K562 (cell line): ENCODE results near the gene AMMECR1. TPM values are rescaled to one million over a fixed set of nuclear protein-coding genes. Genes with fewer than 3 reads are reported as not detected.

Experiments
- ATAC-seq: fragments of 200-7000 bp; cut with Tn5 transposase; 3 replicates; pipeline ENCODE4 v1.9.1; 2020; ENCODE audit warnings: moderate library complexity
- BruUV-seq: library from RNA; stranded (reverse); fragments of 400-500 nt; replicated peaks from 2 replicates; lab custom pipeline; 2021; lab: Mats Ljungman, UMichigan
- CTCF ChIA-PET: fragments of 300-600 bp; formaldehyde crosslinking; extraction: SDS; loops from one replicate; lab custom pipeline; 2021; ENCODE audit warnings: low intra/inter-chr PET ratio; lab: Yijun Ruan, JAX
- POLR2A ChIA-PET: fragments of 300-600, 350-650 bp; sonication (Branson Sonifier 250); formaldehyde crosslinking; extraction: SDS; loops from one replicate; lab custom pipeline; 2021; ENCODE audit warnings: antibody characterized with exemption, inconsistent platforms; lab: Yijun Ruan, JAX
- DNase-seq, 4 experiments: peaks; one replicate each; pipeline versions ENCODE4 v3.0.0 to v3.0.0-alpha.2; 2011 to 2018; ENCODE audit warnings: low spot score in 3 of 4, mixed read lengths in 3 of 4; ENCODE audit errors: extremely low read depth in 1 of 4
- FAIRE-seq: peaks from 2 replicates; lab custom pipeline; 2011; peaks lifted over from hg19 to GRCh38; lab: Jason Lieb, UNC
- H2AFZ ChIP-seq: 2 replicates; pipeline ENCODE4 v1.6.0; 2011; ENCODE audit warnings: low read depth, low read length, control low read depth, inconsistent platforms
- H3K27ac ChIP-seq: fragments of 200-600 bp; 3 replicates; pipeline ENCODE4 v1.8.0; 2011; ENCODE audit warnings: low read depth, mild to moderate bottlenecking, control low read depth, inconsistent platforms, low read length, moderate library complexity, mixed read lengths; ENCODE audit errors: extremely low read depth
- H3K27me3 ChIP-seq, 2 experiments: fragments of 300-600 bp in 1 of 2; 2 replicates in 1 of 2; 3 replicates in 1 of 2; pipeline versions ENCODE4 v1.6.0 to v1.8.0; 2011; ENCODE audit warnings: inconsistent platforms in 2 of 2, low read length in 2 of 2, mild to moderate bottlenecking in 1 of 2, mixed read lengths in 1 of 2, moderate library complexity in 1 of 2; ENCODE audit not compliant: control insufficient read depth in 2 of 2, insufficient read depth in 2 of 2
- H3K36me3 ChIP-seq: fragments of 300-600 bp; 3 replicates; pipeline ENCODE4 v1.8.0; 2011; ENCODE audit warnings: mild to moderate bottlenecking, low read length, inconsistent platforms; ENCODE audit not compliant: control insufficient read depth, insufficient read depth
- H3K4me1 ChIP-seq, 2 experiments: fragments of 200-600 bp in 1 of 2; replicated peaks in 1 of 2; 2 replicates in 1 of 2; 3 replicates in 1 of 2; pipeline versions ENCODE4 v1.5.1 to v1.8.0; 2011; ENCODE audit warnings: inconsistent platforms in 2 of 2, low read length in 2 of 2, mild to moderate bottlenecking in 1 of 2, mixed read lengths in 1 of 2, moderate library complexity in 1 of 2; ENCODE audit not compliant: control insufficient read depth in 2 of 2, insufficient read depth in 2 of 2
- H3K4me2 ChIP-seq: 2 replicates; pipeline ENCODE4 v1.6.1; 2011; ENCODE audit warnings: low read length, control low read depth, inconsistent platforms, mixed read lengths; ENCODE audit not compliant: insufficient read depth
- H3K4me3 ChIP-seq: fragments of 200-600 bp; sonication (generic), shearing (Covaris generic); 2 replicates; pipeline ENCODE4 v1.5.1; 2016; ENCODE audit warnings: control low read depth, inconsistent platforms
- H3K79me2 ChIP-seq: fragments of 200-600 bp; 3 replicates; pipeline ENCODE4 v1.8.0; 2011; ENCODE audit warnings: low read length, inconsistent platforms; ENCODE audit not compliant: control insufficient read depth, insufficient read depth
- H3K9ac ChIP-seq, 2 experiments: 2 replicates each; pipeline versions ENCODE4 v1.6.0 to v1.6.1; 2011; ENCODE audit warnings: low read depth in 2 of 2, low read length in 2 of 2, control low read depth in 1 of 2, inconsistent platforms in 1 of 2, mild to moderate bottlenecking in 1 of 2, mixed read lengths in 1 of 2; ENCODE audit not compliant: insufficient read depth in 1 of 2
- H3K9me1 ChIP-seq: one replicate; pipeline ENCODE4 v1.6.0; 2011; ENCODE audit warnings: inconsistent platforms, mild to moderate bottlenecking, low read length, moderate library complexity; ENCODE audit not compliant: control insufficient read depth, insufficient read depth
- H3K9me3 ChIP-seq: replicated peaks from 2 replicates; pipeline ENCODE4 v1.5.1; 2011; ENCODE audit warnings: low read depth, low read length, inconsistent platforms; ENCODE audit not compliant: control insufficient read depth, insufficient read depth
- H4K20me1 ChIP-seq: replicated peaks from 2 replicates; pipeline ENCODE4 v1.6.1; 2011; ENCODE audit warnings: low read length, inconsistent platforms, mixed read lengths; ENCODE audit not compliant: control insufficient read depth, insufficient read depth
- ATF1 ChIP-seq, 2 experiments: fragments of 450-650 bp in 1 of 2; IDR thresholded peaks; 2 replicates each; pipeline ENCODE4 v1.6.1; 2016; ENCODE audit warnings: missing compliant biosample characterization in 1 of 2, missing genetic modification characterization in 1 of 2
- CHD1 ChIP-seq: fragments of 200-600 bp; sonication (generic); IDR thresholded peaks from one replicate; pipeline ENCODE4 v1.6.1; 2012; ENCODE audit warnings: mild to moderate bottlenecking, moderate library complexity, low read length, inconsistent platforms
- ELF1 ChIP-seq: fragments of 200-800 bp; sonication (Bioruptor generic); IDR thresholded peaks from 2 replicates; pipeline ENCODE4 v1.6.1; 2016; ENCODE audit warnings: missing genetic modification characterization, missing compliant biosample characterization
- HDAC1 ChIP-seq, 2 experiments: fragments of 450-650 bp; IDR thresholded peaks; 2 replicates each; pipeline ENCODE4 v1.6.1; 2016 to 2017; ENCODE audit warnings: inconsistent platforms in 1 of 2, mild to moderate bottlenecking in 1 of 2, moderate library complexity in 1 of 2
- HNRNPLL ChIP-seq: fragments of 200-400 bp; formaldehyde crosslinking; IDR thresholded peaks from 2 replicates; pipeline ENCODE4 v1.6.1; 2017; ENCODE audit warnings: low read length, low read depth, mild to moderate bottlenecking; ENCODE audit not compliant: poor library complexity, severe bottlenecking
- PTTG1 ChIP-seq: fragments of 450-650 bp; IDR thresholded peaks from 2 replicates; pipeline ENCODE4 v1.6.1; 2016; ENCODE audit warnings: low read depth, mild to moderate bottlenecking, missing genetic modification characterization, missing compliant biosample characterization
- SRSF1 ChIP-seq: fragments of 200-400 bp; formaldehyde crosslinking; IDR thresholded peaks from 2 replicates; pipeline ENCODE4 v1.6.1; 2017; ENCODE audit warnings: mild to moderate bottlenecking, low read depth, low read length, moderate library complexity
- ZNF143 ChIP-seq: sonication (generic); formaldehyde crosslinking; IDR thresholded peaks from 2 replicates; pipeline ENCODE4 v1.9.0; 2022; ENCODE audit warnings: mild to moderate bottlenecking, missing genetic modification reagents
- WGBS: fragments of 100-300 bp; shearing (Covaris generic); methylation state at CpG from one replicate; pipeline ENCODE4 v1.1.6; 2016; ENCODE audit warnings: low coverage, mixed read lengths; ENCODE audit not compliant: insufficient coverage; ENCODE audit errors: missing lambda C conversion rate; 5-methylcytosine and 5-hydroxymethylcytosine counted together
- in situ Hi-C: fragments of 300-500 bp; cut with MboI; formaldehyde crosslinking; loops from 4 replicates; pipeline ENCODE4 v1.15.0; 2018; ENCODE audit warnings: inconsistent platforms, mixed read lengths
- intact Hi-C: fragments of 100-400 bp; cut with micrococcal nuclease; formaldehyde crosslinking; loops from 2 replicates; pipeline ENCODE4 v1.14.2; 2022
- polyA plus RNA-seq, 8 experiments: library from polyadenylated mRNA; depleted of rRNA in 4 of 8; stranded (reverse) in 5 of 8; unstranded in 3 of 8; fragments of >200 nt; fragmentation: Nextera tagmentation in 2 of 8; fragmentation: Illumina TruSeq in 1 of 8; extraction: Ambion mirVana in 2 of 8; extraction: Trizol in 1 of 8; gene quantifications; 2 replicates each; pipeline versions ENCODE4 v1.2.1 to v1.2.3, GENCODE V29; 2011 to 2014; ENCODE audit warnings: inconsistent platforms in 1 of 8, missing spikeins in 1 of 8
- total RNA-seq, 7 experiments: library from RNA; depleted of rRNA in 6 of 7; stranded (reverse); fragments of >200 nt in 6 of 7; fragmentation: Illumina TruSeq in 2 of 7; extraction: Trizol in 2 of 7; gene quantifications; 2 replicates each; pipeline versions ENCODE4 v1.2.1 to v1.2.3, GENCODE V29; 2011 to 2021; ENCODE audit warnings: low replicate concordance in 1 of 7
- TF ChIP-seq, protein P1 (sequence below), 2 experiments: fragments of 250-450 bp in 1 of 2; fragments of 450-650 bp in 1 of 2; sonication (Bioruptor Pico) in 1 of 2; IDR thresholded peaks; 2 replicates each; pipeline versions ENCODE4 v1.6.1 to v1.8.0; 2016 to 2021; ENCODE audit warnings: mild to moderate bottlenecking in 2 of 2, moderate library complexity in 2 of 2, missing compliant biosample characterization in 1 of 2, missing genetic modification characterization in 1 of 2
- TF ChIP-seq, protein P2 (sequence below), 2 experiments: IDR thresholded peaks; 2 replicates each; pipeline ENCODE4 v1.6.1; 2012; ENCODE audit warnings: improper control_type of control experiment in 2 of 2, low read depth in 2 of 2, low read length in 2 of 2, borderline replicate concordance in 1 of 2
- TF ChIP-seq, protein P3 (sequence below): fragments of 250-450 bp; sonication (Bioruptor Pico); IDR thresholded peaks from 2 replicates; pipeline ENCODE4 v1.5.1; 2021; ENCODE audit warnings: mild to moderate bottlenecking
- TF ChIP-seq, protein P4 (sequence below): sonication (generic); formaldehyde crosslinking; IDR thresholded peaks from 2 replicates; pipeline ENCODE4 v1.8.0; 2022; ENCODE audit warnings: missing genetic modification reagents, mild to moderate bottlenecking, moderate library complexity, borderline replicate concordance

Gene AMMECR1
- total and polyA plus RNA-seq, 9 of the 15 experiments (the other 6 are each of a cell fraction or from before 2014, with no cell fraction given), result 13.9 to 36.7 (median 23.6) TPM

DNA sequence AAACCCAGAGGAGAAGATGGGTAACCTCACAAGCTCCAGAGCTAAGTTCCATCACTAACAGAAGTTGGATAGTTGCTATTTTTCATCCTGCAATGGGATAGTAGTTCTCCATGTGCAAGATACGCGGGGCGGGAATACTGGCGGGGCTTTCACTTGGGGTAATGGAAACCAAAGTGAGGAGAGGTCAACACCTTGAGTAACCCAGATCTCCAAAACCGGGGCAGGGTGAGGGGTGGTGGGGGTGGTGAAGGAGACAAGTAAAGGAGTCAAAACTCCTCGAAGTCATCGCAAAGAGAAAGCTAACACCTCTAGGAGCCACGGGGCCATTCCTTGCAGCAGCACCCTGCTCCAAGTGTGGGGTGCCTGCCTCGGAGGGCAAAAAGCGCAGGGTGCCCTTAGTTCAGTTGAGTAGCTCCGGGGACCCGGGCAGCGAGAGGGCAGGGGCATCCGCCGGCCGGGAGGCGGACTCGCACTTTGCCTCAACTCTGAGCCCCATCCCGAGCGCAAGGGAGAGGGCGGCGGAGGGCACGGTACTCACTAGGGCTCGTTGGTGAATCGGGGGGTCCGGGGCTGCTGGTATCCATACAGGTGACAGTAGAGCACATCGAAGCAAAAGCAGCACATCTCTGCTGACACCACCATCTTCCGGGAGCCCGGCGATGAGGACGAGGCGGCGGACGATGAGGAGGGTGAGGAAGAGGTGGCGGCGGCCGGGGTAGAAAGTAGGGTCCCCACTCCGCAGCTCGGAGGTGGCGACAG lies 645 bp downstream of the AMMECR1 start:
- POLR2A ChIA-PET, result interaction anchor here (0.5 to 3.4 kb wide), 15 partner anchors 11 to 1406 kb away, joined by 3 to 26 read pairs (median 3); no protein-coding TSS in a partner anchor
- in situ Hi-C loops (no loop called here), intact Hi-C loops (loop anchor here (2.0 to 5.0 kb wide), 3 partner anchors 90 to 154 kb away; no protein-coding TSS in a partner anchor)
- BruUV-seq, result no TSS peak
- Histone ChIP-seq H3K4me1 (peaks cover 3 to 27% of the 10 kb centered on the region in 2 experiments; a peak in 2 of 5 replicates), H3K9ac (peak overlapping the region; percentile 86 to 98), H2AFZ (peak overlapping the region; percentile 86), H4K20me1 (peaks cover 12% of the 10 kb centered on the region), H3K9me1 (no peaks in the 10 kb centered on the region), H3K4me3 (peak overlapping the region; percentile 95), H3K27me3 (no peaks in the 10 kb centered on the region), H3K36me3 (peaks cover 2% of the 10 kb centered on the region; the same call in 1 of the 3 replicates), H3K79me2 (peaks cover 62% of the 10 kb centered on the region), H3K9me3 (no peaks in the 10 kb centered on the region), H3K27ac (peak overlapping the region; percentile 91), H3K4me2 (peak overlapping the region; percentile 92)
- CTCF ChIA-PET, result no interaction called here
- DNase-seq (peak in 2 of 4 experiments; percentile 36 to 41), ATAC-seq (peak; percentile 53), FAIRE-seq (peak; percentile 56)
- under 1% methylated on average over 33 of the region's 40 CpGs for WGBS
- TF ChIP-seq HDAC1 (IDR thresholded peaks at IDR 0.05) (0 out of 4 replicates have a peak, but pooled peaks of 1 of the 2 experiments have one; percentile 5), PTTG1 (tag) (no peak), ATF1 (CRISPR knock-in tag; IDR thresholded peaks at IDR 0.05) (no peak), ATF1 (tag; IDR thresholded peaks at IDR 0.05) (peak; percentile 9; the same call in 1 of the 2 replicates), ELF1 (tag) (0 out of 2 replicates have a peak, but pooled peaks have one; percentile 14), CHD1 (peak; percentile 8), SRSF1 (no peak), HNRNPLL (peak; percentile 70), ZNF143 (CRISPR knock-in tag) (0 out of 2 replicates have a peak, but pooled peaks have one; percentile 0)
- TF ChIP-seq, protein P1, sequence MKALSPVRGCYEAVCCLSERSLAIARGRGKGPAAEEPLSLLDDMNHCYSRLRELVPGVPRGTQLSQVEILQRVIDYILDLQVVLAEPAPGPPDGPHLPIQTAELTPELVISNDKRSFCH (CRISPR knock-in tag; IDR thresholded peaks at IDR 0.05), result no peak
- TF ChIP-seq, protein P1 (tag; IDR thresholded peaks at IDR 0.05), result 0 out of 2 replicates have a peak, but pooled peaks have one; percentile 18
- TF ChIP-seq, protein P2, sequence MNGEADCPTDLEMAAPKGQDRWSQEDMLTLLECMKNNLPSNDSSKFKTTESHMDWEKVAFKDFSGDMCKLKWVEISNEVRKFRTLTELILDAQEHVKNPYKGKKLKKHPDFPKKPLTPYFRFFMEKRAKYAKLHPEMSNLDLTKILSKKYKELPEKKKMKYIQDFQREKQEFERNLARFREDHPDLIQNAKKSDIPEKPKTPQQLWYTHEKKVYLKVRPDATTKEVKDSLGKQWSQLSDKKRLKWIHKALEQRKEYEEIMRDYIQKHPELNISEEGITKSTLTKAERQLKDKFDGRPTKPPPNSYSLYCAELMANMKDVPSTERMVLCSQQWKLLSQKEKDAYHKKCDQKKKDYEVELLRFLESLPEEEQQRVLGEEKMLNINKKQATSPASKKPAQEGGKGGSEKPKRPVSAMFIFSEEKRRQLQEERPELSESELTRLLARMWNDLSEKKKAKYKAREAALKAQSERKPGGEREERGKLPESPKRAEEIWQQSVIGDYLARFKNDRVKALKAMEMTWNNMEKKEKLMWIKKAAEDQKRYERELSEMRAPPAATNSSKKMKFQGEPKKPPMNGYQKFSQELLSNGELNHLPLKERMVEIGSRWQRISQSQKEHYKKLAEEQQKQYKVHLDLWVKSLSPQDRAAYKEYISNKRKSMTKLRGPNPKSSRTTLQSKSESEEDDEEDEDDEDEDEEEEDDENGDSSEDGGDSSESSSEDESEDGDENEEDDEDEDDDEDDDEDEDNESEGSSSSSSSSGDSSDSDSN (IDR thresholded peaks at IDR 0.05; ENCODE audit: borderline replicate concordance in 1 of 2, low read depth in 2 of 2, low read length in 2 of 2), result peak in 1 of 2 experiments; percentile 2; a peak in 1 of 4 replicates
- TF ChIP-seq, protein P3, sequence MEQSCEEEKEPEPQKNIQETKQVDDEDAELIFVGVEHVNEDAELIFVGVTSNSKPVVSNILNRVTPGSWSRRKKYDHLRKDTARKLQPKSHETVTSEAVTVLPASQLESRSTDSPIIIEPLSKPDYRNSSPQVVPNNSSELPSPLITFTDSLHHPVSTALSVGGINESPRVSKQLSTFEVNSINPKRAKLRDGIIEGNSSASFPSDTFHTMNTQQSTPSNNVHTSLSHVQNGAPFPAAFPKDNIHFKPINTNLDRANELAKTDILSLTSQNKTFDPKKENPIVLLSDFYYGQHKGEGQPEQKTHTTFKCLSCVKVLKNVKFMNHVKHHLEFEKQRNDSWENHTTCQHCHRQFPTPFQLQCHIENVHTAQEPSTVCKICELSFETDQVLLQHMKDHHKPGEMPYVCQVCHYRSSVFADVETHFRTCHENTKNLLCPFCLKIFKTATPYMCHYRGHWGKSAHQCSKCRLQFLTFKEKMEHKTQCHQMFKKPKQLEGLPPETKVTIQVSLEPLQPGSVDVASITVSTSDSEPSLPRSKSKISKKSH, result no peak
- TF ChIP-seq, protein P4, sequence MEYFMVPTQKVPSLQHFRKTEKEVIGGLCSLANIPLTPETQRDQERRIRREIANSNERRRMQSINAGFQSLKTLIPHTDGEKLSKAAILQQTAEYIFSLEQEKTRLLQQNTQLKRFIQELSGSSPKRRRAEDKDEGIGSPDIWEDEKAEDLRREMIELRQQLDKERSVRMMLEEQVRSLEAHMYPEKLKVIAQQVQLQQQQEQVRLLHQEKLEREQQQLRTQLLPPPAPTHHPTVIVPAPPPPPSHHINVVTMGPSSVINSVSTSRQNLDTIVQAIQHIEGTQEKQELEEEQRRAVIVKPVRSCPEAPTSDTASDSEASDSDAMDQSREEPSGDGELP (CRISPR knock-in tag), result peak; percentile 3; the same call in 1 of the 2 replicates
